Gastroesophageal sphincter (tissue), 3 donors: ENCODE measurements around the gene SLC66A2.

Experiments used
- POLR2A ChIP-seq, 2 donors: fragments of 450-650 bp; IDR thresholded peaks; one replicate each; pipeline ENCODE4 v1.6.1; 2017; ENCODE audit warnings: antibody characterized with exemption in 2 of 2, mild to moderate bottlenecking in 2 of 2, moderate library complexity in 1 of 2
- POLR2AphosphoS5 ChIP-seq: sonication (generic); formaldehyde crosslinking; IDR thresholded peaks from one replicate; pipeline ENCODE4 v1.6.1; 2017; ENCODE audit warnings: antibody characterized with exemption
- TF ChIP-seq, protein P1 (sequence below), 4 experiments: fragments of 200-600 bp in 2 of 4; fragments of 450-650 bp in 2 of 4; sonication (generic) in 1 of 4; IDR thresholded peaks; one replicate each; pipeline ENCODE4 v1.5.1; 2017 to 2019; ENCODE audit warnings: antibody characterized with exemption in 4 of 4, mild to moderate bottlenecking in 2 of 4, moderate library complexity in 2 of 4

DNA sequence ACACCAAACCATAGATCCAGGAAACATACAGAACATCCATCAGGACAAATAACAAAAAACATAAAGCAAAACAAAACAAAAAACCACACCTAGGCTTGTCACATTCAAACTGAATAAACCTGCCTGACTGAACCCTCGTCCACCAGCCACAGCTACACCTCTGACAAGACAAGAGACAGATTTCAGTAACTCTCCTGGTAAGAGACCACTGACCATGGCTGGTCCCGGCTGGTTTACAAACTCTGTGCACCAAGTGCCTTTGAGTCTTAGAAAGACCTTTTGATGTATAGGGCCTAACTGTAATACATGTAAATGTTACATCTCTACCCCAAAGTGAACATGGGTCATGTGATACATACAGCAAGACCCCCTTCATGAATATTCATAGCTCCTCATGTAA lies 4.8 kb upstream of the SLC66A2 start:
- TF ChIP-seq, protein P1, sequence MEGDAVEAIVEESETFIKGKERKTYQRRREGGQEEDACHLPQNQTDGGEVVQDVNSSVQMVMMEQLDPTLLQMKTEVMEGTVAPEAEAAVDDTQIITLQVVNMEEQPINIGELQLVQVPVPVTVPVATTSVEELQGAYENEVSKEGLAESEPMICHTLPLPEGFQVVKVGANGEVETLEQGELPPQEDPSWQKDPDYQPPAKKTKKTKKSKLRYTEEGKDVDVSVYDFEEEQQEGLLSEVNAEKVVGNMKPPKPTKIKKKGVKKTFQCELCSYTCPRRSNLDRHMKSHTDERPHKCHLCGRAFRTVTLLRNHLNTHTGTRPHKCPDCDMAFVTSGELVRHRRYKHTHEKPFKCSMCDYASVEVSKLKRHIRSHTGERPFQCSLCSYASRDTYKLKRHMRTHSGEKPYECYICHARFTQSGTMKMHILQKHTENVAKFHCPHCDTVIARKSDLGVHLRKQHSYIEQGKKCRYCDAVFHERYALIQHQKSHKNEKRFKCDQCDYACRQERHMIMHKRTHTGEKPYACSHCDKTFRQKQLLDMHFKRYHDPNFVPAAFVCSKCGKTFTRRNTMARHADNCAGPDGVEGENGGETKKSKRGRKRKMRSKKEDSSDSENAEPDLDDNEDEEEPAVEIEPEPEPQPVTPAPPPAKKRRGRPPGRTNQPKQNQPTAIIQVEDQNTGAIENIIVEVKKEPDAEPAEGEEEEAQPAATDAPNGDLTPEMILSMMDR (IDR thresholded peaks at IDR 0.05) = no peak
- TF ChIP-seq POLR2AphosphoS5 = no peak
- no peak for TF ChIP-seq POLR2A (IDR thresholded peaks at IDR 0.05)
